Type B pancreatic cell (in vitro differentiated cells): ENCODE results near the gene FBN1. TPM values are rescaled to one million over a fixed set of nuclear protein-coding genes. Genes with fewer than 3 reads are reported as not detected.

Source experiments
- DNase-seq: peaks from one replicate; pipeline ENCODE4 v3.0.0; 2021; ENCODE audit warnings: mixed read lengths; ENCODE audit not compliant: unreplicated experiment; ENCODE audit errors: extremely low spot score
- H3K27ac Mint-ChIP-seq: 2 replicates; pipeline ENCODE4 v1.8.0; 2021; ENCODE audit warnings: mild to moderate bottlenecking, mixed read lengths
- H3K27me3 Mint-ChIP-seq: 2 replicates; pipeline ENCODE4 v1.8.0; 2021; ENCODE audit warnings: mixed read lengths
- H3K36me3 Mint-ChIP-seq: 2 replicates; pipeline ENCODE4 v1.8.0; 2021; ENCODE audit warnings: mixed read lengths
- H3K4me1 Mint-ChIP-seq: one replicate; pipeline ENCODE4 v1.8.0; 2021; ENCODE audit warnings: mixed read lengths; ENCODE audit not compliant: unreplicated experiment
- H3K4me3 Mint-ChIP-seq: 2 replicates; pipeline ENCODE4 v1.8.0; 2021; ENCODE audit warnings: mild to moderate bottlenecking, mixed read lengths
- H3K9me3 Mint-ChIP-seq: 2 replicates; pipeline ENCODE4 v1.8.0; 2021; ENCODE audit warnings: mixed read lengths
- CTCF ChIP-seq: fragments of 200-600 bp; sonication (generic); conservative IDR thresholded peaks from 2 replicates; pipeline ENCODE4 v1.5.0; 2021; ENCODE audit warnings: antibody characterized with exemption, mild to moderate bottlenecking
- total RNA-seq: library from RNA; stranded (reverse); gene quantifications from 2 replicates; pipeline ENCODE4 v1.2.1, GENCODE V29; 2021; ENCODE audit warnings: low replicate concordance

The FBN1 gene
- total RNA-seq, 1 donor from 2014 or later = 58.4 TPM

- DNase-seq = no peak
- no peak overlapping the region for H3K27ac Mint-ChIP-seq
- no peaks in the 10 kb centered on the region for H3K36me3 Mint-ChIP-seq
- no peaks in the 10 kb centered on the region for H3K9me3 Mint-ChIP-seq
- H3K27me3 Mint-ChIP-seq = no peaks in the 10 kb centered on the region
- no peak overlapping the region for H3K4me3 Mint-ChIP-seq
- H3K4me1 Mint-ChIP-seq = no peaks in the 10 kb centered on the region
- no peak for TF ChIP-seq CTCF
Observed at GRCh38 chr15:48449734-48450133, 195.8 kb downstream of the FBN1 start.

GRCh38 chr15:48447657-48448056 is 197.9 kb downstream of the FBN1 start:
- Mint-ChIP-seq H3K36me3 (peaks cover 7% of the 10 kb centered on the region), H3K27me3 (no peaks in the 10 kb centered on the region), H3K27ac (no peak overlapping the region), H3K4me3 (no peak overlapping the region), H3K4me1 (no peaks in the 10 kb centered on the region), H3K9me3 (no peaks in the 10 kb centered on the region)
- TF ChIP-seq CTCF = no peak
- DNase-seq = no peak

- Mint-ChIP-seq H3K4me1 (peaks cover 3% of the 10 kb centered on the region), H3K36me3 (peaks cover 11% of the 10 kb centered on the region), H3K27ac (no peak overlapping the region), H3K4me3 (no peak overlapping the region), H3K9me3 (no peaks in the 10 kb centered on the region), H3K27me3 (no peaks in the 10 kb centered on the region)
- no peak for TF ChIP-seq CTCF
- DNase-seq = no peak
Observed at GRCh38 chr15:48447058-48447457, 198.5 kb downstream of the FBN1 start.

GRCh38 chr15:48442011-48442410 is 203.5 kb downstream of the FBN1 start:
- Mint-ChIP-seq H3K4me1 (peaks cover 30% of the 10 kb centered on the region), H3K27ac (no peak overlapping the region)
- TF ChIP-seq CTCF = no peak

GRCh38 chr15:48440084-48440483 is 205.4 kb downstream of the FBN1 start:
- H3K27me3 Mint-ChIP-seq = no peaks in the 10 kb centered on the region
- TF ChIP-seq CTCF = no peak
- peaks cover 30% of the 10 kb centered on the region for H3K4me1 Mint-ChIP-seq
- no peak overlapping the region for H3K4me3 Mint-ChIP-seq
- H3K27ac Mint-ChIP-seq = no peak overlapping the region
- peaks cover 20% of the 10 kb centered on the region for H3K36me3 Mint-ChIP-seq
- H3K9me3 Mint-ChIP-seq = no peaks in the 10 kb centered on the region
- no peak for DNase-seq

More at GRCh38 chr15:48442011-48442410, 203.5 kb downstream of the FBN1 start:
- no peaks in the 10 kb centered on the region for H3K27me3 Mint-ChIP-seq
- H3K4me3 Mint-ChIP-seq = no peak overlapping the region
- H3K36me3 Mint-ChIP-seq = peaks cover 20% of the 10 kb centered on the region
- H3K9me3 Mint-ChIP-seq = no peaks in the 10 kb centered on the region
- DNase-seq = no peak

- no peak for DNase-seq
- no peaks in the 10 kb centered on the region for H3K9me3 Mint-ChIP-seq
- H3K27ac Mint-ChIP-seq = no peak overlapping the region
- no peak overlapping the region for H3K4me3 Mint-ChIP-seq
- H3K27me3 Mint-ChIP-seq = no peaks in the 10 kb centered on the region
- peaks cover 28% of the 10 kb centered on the region for H3K4me1 Mint-ChIP-seq
- no peak for TF ChIP-seq CTCF
- peaks cover 17% of the 10 kb centered on the region for H3K36me3 Mint-ChIP-seq
Observed at GRCh38 chr15:48437178-48437577, 208.3 kb downstream of the FBN1 start.
